ENCODE results near the gene B3GNT3.

B3GNT3 gene

GRCh38 chr19:17835182-17836006 lies 40.5 kb downstream of the B3GNT3 start:
- DNase-seq = no peak

GRCh38 chr19:17836530-17836929 lies 41.6 kb downstream of the B3GNT3 start:
- DNase-seq = no peak

GRCh38 chr19:17837972-17838371 lies 43.0 kb downstream of the B3GNT3 start:
- no peak for DNase-seq

GRCh38 chr19:17840019-17840418 lies 45.1 kb downstream of the B3GNT3 start:
- no peak for DNase-seq

GRCh38 chr19:17841371-17841809 lies 46.5 kb downstream of the B3GNT3 start:
- no peak for DNase-seq

GRCh38 chr19:17841810-17842662 lies 47.1 kb downstream of the B3GNT3 start:
- peak; percentile 80 for DNase-seq

- DNase-seq = no peak
Measured at GRCh38 chr19:17842663-17843291, 47.8 kb downstream of the B3GNT3 start.

GRCh38 chr19:17843292-17843827 lies 48.4 kb downstream of the B3GNT3 start:
- DNase-seq = no peak

- DNase-seq = no peak
Measured at GRCh38 chr19:17843908-17844490, 49.1 kb downstream of the B3GNT3 start.

- DNase-seq = no peak
Measured at GRCh38 chr19:17846146-17846545, 51.2 kb downstream of the B3GNT3 start.

- peak; percentile 91 for DNase-seq
Measured at GRCh38 chr19:17847538-17848366, 52.8 kb downstream of the B3GNT3 start, which contains the start of gene JAK3. TSS of gene JAK3 (minus strand) at chr19:17847982. CDS start at chr19:17844417, 3,565 bp downstream.

- DNase-seq = no peak
Measured at GRCh38 chr19:17848595-17849292, 53.8 kb downstream of the B3GNT3 start.

GRCh38 chr19:17854061-17854460 lies 59.1 kb downstream of the B3GNT3 start:
- no peak for DNase-seq

GRCh38 chr19:17855280-17856152 lies 60.6 kb downstream of the B3GNT3 start:
- DNase-seq = peak; percentile 90

GRCh38 chr19:17859533-17860330 lies 64.8 kb downstream of the B3GNT3 start, which contains the start of gene RPL18A:
TSS of gene RPL18A (plus strand) at chr19:17859910. CDS start at chr19:17859957, 47 bp downstream.
- peak; percentile 100 for DNase-seq

- DNase-seq = peak; percentile 13
Measured at GRCh38 chr19:17860331-17860992, 65.5 kb downstream of the B3GNT3 start.

GRCh38 chr19:17860993-17861360 lies 66.0 kb downstream of the B3GNT3 start:
- no peak for DNase-seq
